Fibroblast of skin of left quadriceps (primary cell): ENCODE measurements around the gene CDO1.

Source experiments
- DNase-seq, 2 experiments: peaks; one replicate each; pipeline ENCODE4 v3.0.0-alpha.2; 2013; ENCODE audit warnings: low read depth in 2 of 2

CDO1 gene

GRCh38 chr5:115787426-115787825 is 29.0 kb downstream of the CDO1 start:
- no peak for DNase-seq

- DNase-seq, result no peak
These were observed 30.9 kb downstream of the CDO1 start for GRCh38 chr5:115785381-115786065.

- no peak for DNase-seq
These were observed 38.0 kb downstream of the CDO1 start for GRCh38 chr5:115778417-115778816.

- no peak for DNase-seq
These were observed 39.5 kb downstream of the CDO1 start for GRCh38 chr5:115776989-115777388.

- DNase-seq, result no peak
These were observed 40.5 kb downstream of the CDO1 start for GRCh38 chr5:115775999-115776398.

GRCh38 chr5:115774684-115775083 is 41.8 kb downstream of the CDO1 start:
- no peak for DNase-seq

- no peak for DNase-seq
These were observed 43.6 kb downstream of the CDO1 start for GRCh38 chr5:115772731-115773475.

GRCh38 chr5:115770466-115770865 is 46.0 kb downstream of the CDO1 start:
- no peak for DNase-seq

- DNase-seq, result no peak
These were observed 49.0 kb downstream of the CDO1 start for GRCh38 chr5:115767424-115767823.

- no peak for DNase-seq
These were observed 49.9 kb downstream of the CDO1 start for GRCh38 chr5:115766608-115767007.

GRCh38 chr5:115758356-115758755 is 58.1 kb downstream of the CDO1 start:
- no peak for DNase-seq

GRCh38 chr5:115755675-115756074 is 60.8 kb downstream of the CDO1 start:
- DNase-seq, result no peak
